GM21515 (cell line): ENCODE measurements around the gene MBNL3.

Experiments used
- ATAC-seq: cut with Tn5 transposase; IDR thresholded peaks from one replicate; pipeline ENCODE4 v1.9.1; 2021; ENCODE audit not compliant: unreplicated experiment

Gene MBNL3, protein sequence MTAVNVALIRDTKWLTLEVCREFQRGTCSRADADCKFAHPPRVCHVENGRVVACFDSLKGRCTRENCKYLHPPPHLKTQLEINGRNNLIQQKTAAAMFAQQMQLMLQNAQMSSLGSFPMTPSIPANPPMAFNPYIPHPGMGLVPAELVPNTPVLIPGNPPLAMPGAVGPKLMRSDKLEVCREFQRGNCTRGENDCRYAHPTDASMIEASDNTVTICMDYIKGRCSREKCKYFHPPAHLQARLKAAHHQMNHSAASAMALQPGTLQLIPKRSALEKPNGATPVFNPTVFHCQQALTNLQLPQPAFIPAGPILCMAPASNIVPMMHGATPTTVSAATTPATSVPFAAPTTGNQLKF

GRCh38 chrX:132488819-132489577 lies at the start of gene MBNL3:
MBNL3 (minus strand) TSS chrX:132489038; CDS start chrX:132439611, 49,427 bp downstream.
- ATAC-seq = peak; percentile 65

DNA sequence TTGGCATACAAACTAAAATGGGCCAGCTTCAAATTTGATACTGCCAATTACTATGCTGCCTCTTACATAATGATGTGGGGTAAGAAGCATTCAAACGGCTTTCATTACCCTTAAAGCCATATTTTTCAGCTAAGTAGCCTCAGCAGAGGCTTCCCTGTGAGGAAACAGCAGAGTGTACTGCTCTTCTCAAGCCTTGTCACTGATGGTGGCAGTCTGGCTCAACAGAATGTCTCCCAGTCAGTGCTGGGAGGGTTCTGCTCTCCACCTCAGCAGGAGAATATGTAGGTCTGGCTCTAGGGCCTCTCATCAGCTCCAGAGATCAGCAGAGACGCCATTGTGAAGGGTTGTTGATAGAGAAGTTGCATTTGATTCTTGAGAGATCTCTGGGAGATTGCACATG lies 44.6 kb upstream of the MBNL3 start:
- ATAC-seq = no peak

DNA sequence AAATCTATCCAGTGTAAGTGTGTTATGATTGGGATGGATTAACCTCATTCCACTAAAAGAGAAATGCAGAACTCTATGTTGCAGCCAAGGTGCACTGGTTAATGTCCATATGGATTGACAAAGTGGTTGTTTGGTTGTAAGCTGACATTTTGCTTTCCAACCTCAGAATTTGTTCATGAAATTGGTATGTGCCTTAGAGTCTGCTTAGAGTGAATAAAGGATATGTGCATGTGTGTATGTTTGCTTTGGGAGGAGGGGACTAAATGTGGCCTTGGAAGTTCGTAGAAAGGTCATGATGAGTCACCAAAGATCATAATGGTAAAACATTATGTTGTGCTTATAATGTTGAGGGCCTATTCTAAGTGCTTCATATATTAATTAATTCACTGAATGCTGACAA lies 44.1 kb upstream of the MBNL3 start:
- no peak for ATAC-seq

GRCh38 chrX:132532097-132532496 lies 43.3 kb upstream of the MBNL3 start:
- no peak for ATAC-seq

- no peak for ATAC-seq
Measured at GRCh38 chrX:132520792-132521191, 32.0 kb upstream of the MBNL3 start.

GRCh38 chrX:132520213-132520612 lies 31.4 kb upstream of the MBNL3 start:
- no peak for ATAC-seq

DNA sequence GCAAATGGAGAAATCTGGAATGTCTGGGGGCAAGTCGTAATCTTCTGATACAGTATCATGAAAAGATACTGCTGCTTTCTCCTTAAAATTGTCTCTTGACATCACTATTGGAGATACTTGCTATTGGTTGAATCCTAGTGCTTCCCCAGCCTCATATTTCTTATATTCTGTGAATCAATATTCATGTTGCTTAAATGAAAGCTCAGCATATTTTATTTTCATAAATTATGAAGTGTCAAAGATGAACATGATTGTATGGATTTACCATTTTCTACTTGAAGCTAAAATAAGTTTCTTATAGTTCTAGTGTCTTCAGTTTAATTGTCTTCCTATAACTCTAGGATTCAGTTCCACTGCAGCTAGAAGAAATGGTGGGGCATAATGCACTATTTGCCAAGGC lies 29.6 kb upstream of the MBNL3 start:
- no peak for ATAC-seq

DNA sequence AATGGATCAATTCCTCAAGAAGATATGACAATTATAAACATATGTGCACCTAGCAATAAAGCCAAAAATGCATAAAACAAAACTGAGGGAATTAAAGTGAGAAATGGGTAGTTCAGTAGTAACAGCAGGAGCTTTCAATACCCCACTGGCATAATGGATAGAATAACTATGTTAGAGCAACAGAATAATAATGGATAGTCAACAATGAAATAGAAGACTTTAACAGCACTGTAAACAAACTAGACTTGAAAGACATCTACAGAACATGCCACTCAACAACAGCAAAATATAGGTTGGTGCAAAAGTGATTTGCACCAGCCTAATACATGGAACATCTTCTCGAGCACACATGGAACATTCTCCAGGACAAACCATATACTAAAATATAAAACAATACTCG lies 20.0 kb upstream of the MBNL3 start:
- ATAC-seq = no peak

GRCh38 chrX:132505116-132505515 lies 16.3 kb upstream of the MBNL3 start:
- ATAC-seq = no peak

GRCh38 chrX:132504417-132504816 lies 15.6 kb upstream of the MBNL3 start:
- ATAC-seq = no peak

DNA sequence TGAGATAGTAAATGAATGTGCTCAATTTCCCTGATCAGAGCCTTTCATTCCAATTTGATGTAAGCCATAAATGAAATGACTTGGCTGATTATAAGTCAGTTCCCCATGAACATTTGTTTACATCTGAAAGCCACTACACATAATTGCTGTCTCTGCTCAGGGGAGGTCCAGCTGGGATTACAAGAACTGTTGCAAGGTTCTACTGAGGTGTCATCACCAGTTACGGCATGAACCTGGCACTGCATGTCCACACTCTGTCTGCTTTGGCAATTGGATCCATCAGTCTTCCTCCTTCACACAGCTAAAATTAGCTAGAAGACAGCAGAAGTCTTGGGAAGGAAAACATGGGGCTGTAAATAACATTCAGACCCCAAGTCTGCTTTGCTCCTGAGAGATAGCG lies 12.8 kb upstream of the MBNL3 start:
- no peak for ATAC-seq

GRCh38 chrX:132497432-132497831 lies 8.6 kb upstream of the MBNL3 start:
- ATAC-seq = no peak

DNA sequence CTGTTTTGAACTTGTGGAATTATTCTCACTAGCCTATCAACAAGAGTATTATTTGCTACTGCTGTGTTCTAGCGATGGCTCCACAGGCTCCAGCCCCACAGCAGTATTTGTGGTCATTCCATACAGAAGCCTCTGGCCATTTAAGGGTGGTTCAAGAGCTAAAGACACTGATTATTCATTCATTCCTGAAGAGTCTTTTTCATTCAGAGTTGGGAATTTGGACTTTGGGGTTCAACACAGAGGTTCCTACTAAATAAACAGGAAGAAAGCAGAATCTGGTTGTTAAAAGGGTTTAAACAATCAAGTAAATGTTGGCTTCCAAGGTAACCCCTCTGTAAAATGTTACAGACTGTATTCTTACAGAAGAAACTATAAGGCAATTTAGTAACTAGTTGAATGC lies 4.3 kb upstream of the MBNL3 start:
- no peak for ATAC-seq

DNA sequence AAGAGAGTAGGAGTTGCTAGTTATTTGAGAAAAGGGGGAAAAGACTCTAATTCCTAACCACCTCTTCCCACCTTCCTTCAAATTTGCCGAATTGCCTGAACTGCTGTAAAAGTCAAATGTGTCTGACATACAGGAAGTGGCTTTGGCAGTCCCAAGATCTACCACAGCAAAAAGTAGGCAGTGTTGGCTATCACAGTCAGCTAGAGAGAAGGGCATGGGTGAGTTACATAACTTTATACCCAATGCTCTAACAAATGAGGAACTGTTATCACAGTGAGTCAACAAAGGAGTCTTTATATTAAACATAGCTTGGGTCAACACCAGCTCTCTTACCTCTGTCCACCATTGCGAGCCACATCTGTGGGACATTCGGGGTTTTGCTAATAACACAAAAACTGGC lies 2.4 kb upstream of the MBNL3 start:
- peak; percentile 35 for ATAC-seq

- peak; percentile 45 for ATAC-seq
Measured at GRCh38 chrX:132489578-132490419, 961 bp upstream of the MBNL3 start.

- ATAC-seq = no peak
Measured at GRCh38 chrX:132488180-132488705, 595 bp downstream of the MBNL3 start.

- no peak for ATAC-seq
Measured at GRCh38 chrX:132486599-132487178, 2.1 kb downstream of the MBNL3 start.

GRCh38 chrX:132483951-132484350 lies 4.9 kb downstream of the MBNL3 start:
- no peak for ATAC-seq

- no peak for ATAC-seq
Measured at GRCh38 chrX:132483488-132483887, 5.3 kb downstream of the MBNL3 start.

- ATAC-seq = no peak
Measured at GRCh38 chrX:132482632-132483031, 6.2 kb downstream of the MBNL3 start.

DNA sequence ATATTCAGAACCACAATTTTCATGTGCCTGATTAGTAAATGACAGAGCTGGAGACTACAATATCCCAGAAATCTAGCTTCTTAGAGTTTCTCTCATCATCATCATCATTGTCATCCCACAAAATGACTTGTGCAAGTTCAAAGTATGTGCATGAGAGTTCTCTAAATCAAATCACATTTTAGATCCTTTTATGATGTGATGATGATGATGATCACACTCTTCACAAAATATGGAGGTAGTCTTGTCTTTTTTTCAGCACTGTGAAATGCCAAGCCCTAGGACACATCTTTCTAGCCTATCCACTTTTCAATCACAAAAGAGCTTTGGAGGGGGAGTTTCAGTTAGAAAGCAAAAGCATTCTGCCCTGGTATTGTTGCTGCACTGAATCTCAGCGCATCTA lies 7.4 kb downstream of the MBNL3 start:
- no peak for ATAC-seq
